Measurements from ENCODE around the gene ITGB3. TPM values are rescaled to one million over a fixed set of nuclear protein-coding genes. Genes with fewer than 3 reads are reported as not detected.
"Not testable (repeated sequence)": the region's sequence is repeated elsewhere in the genome, so short reads cannot be mapped to it uniquely, and the experiment has no call there.

The ITGB3 gene
- total and polyA plus RNA-seq, 10 donors: 0.30 to 56.0 (median 31.1) TPM

- Histone ChIP-seq H3K9me3 (no peaks in the 10 kb centered on the region), H3K27ac (no peak overlapping the region), H3K36me3 (no peaks in the 10 kb centered on the region), H3K27me3 (replicated peaks in 1 of 7) (no peaks in the 10 kb centered on the region), H3K4me3 (no peak overlapping the region), H3K4me1 (peaks cover 12 to 29% (median 17%) of the 10 kb centered on the region in 6 donors)
- DNase-seq: no peak
- WGBS, 5 donors: 53 to 70% (median 67%) methylated on average over 4 of the region's 4 CpGs
- intact Hi-C loops (cut with DNase I; ENCODE audit: low total_unique reads): no loop called here
- TF ChIP-seq CTCF (IDR thresholded peaks at IDR 0.05 in 8 of 11, conservative IDR thresholded peaks at IDR 0.05 in 3 of 11) (no peak), POLR2AphosphoS5 (IDR thresholded peaks at IDR 0.05) (no peak), POLR2A (IDR thresholded peaks at IDR 0.05) (no peak)
These were observed 40.1 kb upstream of the ITGB3 start for GRCh38 chr17:47213540-47213939.

GRCh38 chr17:47214931-47215330 is 38.7 kb upstream of the ITGB3 start:
- WGBS, 5 donors: 88 to 95% (median 91%) methylated on average over 3 of the region's 3 CpGs

GRCh38 chr17:47216821-47217220 is 36.8 kb upstream of the ITGB3 start:
- 85 to 92% (median 88%) methylated on average over 4 of the region's 4 CpGs for WGBS, 5 donors
- H3K36me3 ChIP-seq; H3K27me3 ChIP-seq (replicated peaks in 1 of 7); intact Hi-C loops (cut with DNase I; ENCODE audit: low total_unique reads); H3K9me3 ChIP-seq; DNase-seq; H3K4me3 ChIP-seq: not testable (repeated sequence)
- H3K27ac ChIP-seq: peak overlapping the region in 1 of 8 donors; percentile 0
- peaks cover 21 to 53% (median 46%) of the 10 kb centered on the region in 6 donors for H3K4me1 ChIP-seq

More at GRCh38 chr17:47214931-47215330, 38.7 kb upstream of the ITGB3 start:
- no peak for TF ChIP-seq POLR2A (IDR thresholded peaks at IDR 0.05)
- TF ChIP-seq POLR2AphosphoS5 (IDR thresholded peaks at IDR 0.05): no peak
- TF ChIP-seq CTCF (IDR thresholded peaks at IDR 0.05 in 8 of 11, conservative IDR thresholded peaks at IDR 0.05 in 3 of 11): no peak
- Histone ChIP-seq H3K4me3 (no peak overlapping the region), H3K4me1 (peaks cover 17 to 35% (median 31%) of the 10 kb centered on the region in 6 donors), H3K36me3 (no peaks in the 10 kb centered on the region), H3K9me3 (no peaks in the 10 kb centered on the region), H3K27ac (no peak overlapping the region), H3K27me3 (replicated peaks in 1 of 7) (no peaks in the 10 kb centered on the region)
- intact Hi-C loops (cut with DNase I; ENCODE audit: low total_unique reads): no loop called here
- DNase-seq: no peak

- H3K4me3 ChIP-seq; H3K36me3 ChIP-seq; DNase-seq; H3K9me3 ChIP-seq; H3K27me3 ChIP-seq (replicated peaks in 1 of 7); intact Hi-C loops (cut with DNase I; ENCODE audit: low total_unique reads): not testable (repeated sequence)
- H3K27ac ChIP-seq: peak overlapping the region in 1 of 8 donors; percentile 0
- H3K4me1 ChIP-seq: peaks cover 21 to 53% (median 46%) of the 10 kb centered on the region in 6 donors
- 63 to 92% (median 86%) methylated on average over 2 of the region's 2 CpGs for WGBS, 5 donors
These were observed 36.3 kb upstream of the ITGB3 start for GRCh38 chr17:47217279-47217678.

GRCh38 chr17:47218896-47219430 is 34.7 kb upstream of the ITGB3 start:
- intact Hi-C loops (cut with DNase I; ENCODE audit: low total_unique reads): no loop called here
- Histone ChIP-seq H3K4me1 (peaks cover 24 to 68% (median 51%) of the 10 kb centered on the region in 6 donors), H3K36me3 (no peaks in the 10 kb centered on the region), H3K27ac (peak overlapping the region in 3 of 8 donors; percentile 1 to 62 (median 4)), H3K9me3 (peaks cover 0 to 3% (median under 1%) of the 10 kb centered on the region in 8 donors), H3K27me3 (replicated peaks in 1 of 7) (no peaks in the 10 kb centered on the region), H3K4me3 (no peak overlapping the region)
- DNase-seq: no peak
- WGBS, 5 donors: 19 to 47% (median 37%) methylated on average over 5 to 6 of the region's 6 CpGs
- peak in 1 of 3 donors; percentile 38 for TF ChIP-seq POLR2AphosphoS5 (IDR thresholded peaks at IDR 0.05)
- no peak for TF ChIP-seq POLR2A (IDR thresholded peaks at IDR 0.05)

All from spleen (tissue), 11 donors.